ENCODE results near the gene SEMA3E. TPM values are rescaled to one million over a fixed set of nuclear protein-coding genes. Genes with fewer than 3 reads are reported as not detected.

SEMA3E gene
- total and polyA plus RNA-seq, 7 donors, result under 0.01 to 16.3 (median 7.8) TPM

DNA sequence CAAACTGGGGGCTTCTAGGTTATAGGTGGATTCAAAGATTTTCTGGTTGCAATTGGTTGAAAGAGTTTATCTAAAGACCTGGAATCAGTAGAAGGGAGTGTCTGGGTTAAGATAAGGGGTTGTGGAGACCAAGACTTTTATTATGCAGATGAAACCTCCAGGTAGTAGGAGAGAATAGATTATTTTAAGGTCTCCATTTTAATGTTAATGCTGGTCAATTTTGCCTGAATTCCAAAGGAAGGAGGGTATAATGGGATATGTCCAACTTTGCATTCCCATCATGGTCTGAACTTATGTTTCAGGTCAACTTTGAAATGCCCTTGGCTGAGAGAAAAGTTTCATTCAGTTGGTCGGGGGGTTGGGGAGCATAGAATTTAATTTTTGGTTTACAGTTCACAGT, 44.3 kb upstream of the SEMA3E start:
- WGBS, 2 donors, result 81 to 84% methylated on average over 1 of the region's 1 CpG

GRCh38 chr7:83691095-83691494, 42.2 kb upstream of the SEMA3E start:
- no peak for DNase-seq
- Histone ChIP-seq H3K27ac (no peak overlapping the region), H3K4me3 (no peak overlapping the region), H3K9me3 (no peaks in the 10 kb centered on the region), H3K36me3 (no peaks in the 10 kb centered on the region), H3K4me1 (no peaks in the 10 kb centered on the region), H3K27me3 (no peaks in the 10 kb centered on the region)
- intact Hi-C loops (cut with DNase I), result no loop called here
- 64% methylated on average over 4 of the region's 4 CpGs for WGBS, 2 donors
- TF ChIP-seq POLR2A (IDR thresholded peaks at IDR 0.05), result no peak
- TF ChIP-seq EP300 (IDR thresholded peaks at IDR 0.05), result no peak
- TF ChIP-seq, protein P1, sequence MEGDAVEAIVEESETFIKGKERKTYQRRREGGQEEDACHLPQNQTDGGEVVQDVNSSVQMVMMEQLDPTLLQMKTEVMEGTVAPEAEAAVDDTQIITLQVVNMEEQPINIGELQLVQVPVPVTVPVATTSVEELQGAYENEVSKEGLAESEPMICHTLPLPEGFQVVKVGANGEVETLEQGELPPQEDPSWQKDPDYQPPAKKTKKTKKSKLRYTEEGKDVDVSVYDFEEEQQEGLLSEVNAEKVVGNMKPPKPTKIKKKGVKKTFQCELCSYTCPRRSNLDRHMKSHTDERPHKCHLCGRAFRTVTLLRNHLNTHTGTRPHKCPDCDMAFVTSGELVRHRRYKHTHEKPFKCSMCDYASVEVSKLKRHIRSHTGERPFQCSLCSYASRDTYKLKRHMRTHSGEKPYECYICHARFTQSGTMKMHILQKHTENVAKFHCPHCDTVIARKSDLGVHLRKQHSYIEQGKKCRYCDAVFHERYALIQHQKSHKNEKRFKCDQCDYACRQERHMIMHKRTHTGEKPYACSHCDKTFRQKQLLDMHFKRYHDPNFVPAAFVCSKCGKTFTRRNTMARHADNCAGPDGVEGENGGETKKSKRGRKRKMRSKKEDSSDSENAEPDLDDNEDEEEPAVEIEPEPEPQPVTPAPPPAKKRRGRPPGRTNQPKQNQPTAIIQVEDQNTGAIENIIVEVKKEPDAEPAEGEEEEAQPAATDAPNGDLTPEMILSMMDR (IDR thresholded peaks at IDR 0.05), result no peak
- TF ChIP-seq POLR2AphosphoS5 (IDR thresholded peaks at IDR 0.05), result no peak

More for the DNA sequence above, 44.3 kb upstream of the SEMA3E start:
- no peak for DNase-seq
- H3K36me3 ChIP-seq, result no peaks in the 10 kb centered on the region
- H3K4me1 ChIP-seq, result no peaks in the 10 kb centered on the region
- TF ChIP-seq POLR2A (IDR thresholded peaks at IDR 0.05) (no peak), EP300 (IDR thresholded peaks at IDR 0.05) (no peak), POLR2AphosphoS5 (IDR thresholded peaks at IDR 0.05) (no peak)
- TF ChIP-seq, protein P1 (IDR thresholded peaks at IDR 0.05), result no peak
- H3K27ac ChIP-seq, result no peak overlapping the region
- H3K4me3 ChIP-seq, result no peak overlapping the region
- no peaks in the 10 kb centered on the region for H3K27me3 ChIP-seq
- no peaks in the 10 kb centered on the region for H3K9me3 ChIP-seq
- intact Hi-C loops (cut with DNase I), result no loop called here

GRCh38 chr7:83689855-83690254, 40.9 kb upstream of the SEMA3E start:
- TF ChIP-seq, protein P1 (IDR thresholded peaks at IDR 0.05), result no peak
- TF ChIP-seq POLR2AphosphoS5 (IDR thresholded peaks at IDR 0.05), result no peak
- H3K9me3 ChIP-seq, result no peaks in the 10 kb centered on the region
- no peaks in the 10 kb centered on the region for H3K4me1 ChIP-seq
- H3K4me3 ChIP-seq, result no peak overlapping the region
- no peak overlapping the region for H3K27ac ChIP-seq
- intact Hi-C loops (cut with DNase I), result no loop called here
- H3K27me3 ChIP-seq, result no peaks in the 10 kb centered on the region
- DNase-seq, result no peak
- H3K36me3 ChIP-seq, result no peaks in the 10 kb centered on the region
- 26 to 47% methylated on average over 1 of the region's 1 CpG for WGBS, 2 donors

DNA sequence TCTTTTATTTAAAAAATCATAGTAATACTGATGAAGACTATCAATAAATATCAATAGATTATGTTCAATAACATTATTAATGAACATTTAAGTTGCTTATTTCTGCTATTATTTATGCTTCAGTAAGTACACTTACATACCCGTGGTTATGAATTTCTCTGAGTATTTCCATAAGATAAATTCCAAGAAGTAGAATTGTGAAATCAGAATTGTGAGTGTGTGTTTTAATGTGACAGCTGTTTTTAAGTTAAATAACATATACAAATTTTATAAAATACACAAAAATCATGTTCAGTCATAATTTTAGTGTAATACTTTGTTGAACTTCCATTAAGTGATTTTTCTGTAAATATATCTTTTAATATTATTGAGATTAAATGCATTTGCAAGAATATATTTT, 37.5 kb upstream of the SEMA3E start:
- DNase-seq, result no peak
- H3K36me3 ChIP-seq, result no peaks in the 10 kb centered on the region
- intact Hi-C loops (cut with DNase I), result no loop called here
- no peaks in the 10 kb centered on the region for H3K27me3 ChIP-seq
- no peak overlapping the region for H3K27ac ChIP-seq
- 72 to 75% methylated on average over 1 of the region's 1 CpG for WGBS, 2 donors
- no peak overlapping the region for H3K4me3 ChIP-seq
- H3K9me3 ChIP-seq, result no peaks in the 10 kb centered on the region
- no peaks in the 10 kb centered on the region for H3K4me1 ChIP-seq
- TF ChIP-seq EP300 (IDR thresholded peaks at IDR 0.05), result no peak
- TF ChIP-seq POLR2A (IDR thresholded peaks at IDR 0.05), result no peak
- TF ChIP-seq POLR2AphosphoS5 (IDR thresholded peaks at IDR 0.05), result no peak
- TF ChIP-seq, protein P1 (IDR thresholded peaks at IDR 0.05), result no peak

GRCh38 chr7:83684928-83685327, 36.0 kb upstream of the SEMA3E start:
- TF ChIP-seq, protein P1 (IDR thresholded peaks at IDR 0.05), result no peak
- TF ChIP-seq EP300 (IDR thresholded peaks at IDR 0.05), result no peak
- TF ChIP-seq POLR2AphosphoS5 (IDR thresholded peaks at IDR 0.05), result no peak
- TF ChIP-seq POLR2A (IDR thresholded peaks at IDR 0.05), result no peak
- Histone ChIP-seq H3K9me3 (no peaks in the 10 kb centered on the region), H3K27me3 (no peaks in the 10 kb centered on the region), H3K4me1 (no peaks in the 10 kb centered on the region), H3K4me3 (no peak overlapping the region), H3K36me3 (no peaks in the 10 kb centered on the region), H3K27ac (no peak overlapping the region)
- 55 to 56% methylated on average over 3 of the region's 3 CpGs for WGBS, 2 donors
- intact Hi-C loops (cut with DNase I), result no loop called here
- no peak for DNase-seq
